ENCODE data around the gene BICRA. TPM values are rescaled to one million over a fixed set of nuclear protein-coding genes. Genes with fewer than 3 reads are reported as not detected.

The BICRA gene
- total and polyA plus RNA-seq, 7 donors: 3.1 to 22.4 (median 9.9) TPM

DNA sequence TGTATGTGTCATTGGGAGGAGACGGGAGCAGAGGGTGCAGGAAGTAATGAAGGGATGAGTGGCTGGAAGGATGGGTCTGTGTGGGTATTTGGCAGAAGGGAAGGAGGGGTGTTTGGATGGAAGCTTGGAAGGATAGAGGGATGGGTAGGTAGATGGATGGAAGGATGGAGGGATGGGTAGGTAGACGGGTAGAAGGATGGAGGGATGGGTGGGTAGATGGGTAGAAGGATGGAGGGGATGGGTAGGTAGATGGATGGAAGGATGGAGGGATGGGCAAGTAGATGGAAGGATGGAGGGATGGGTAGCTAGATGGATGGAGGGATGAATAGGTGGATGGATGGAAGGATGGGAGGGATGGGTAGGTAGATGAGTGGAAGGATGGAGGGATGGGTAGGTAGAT, 62.6 kb downstream of the BICRA start:
- no peak overlapping the region for H3K27ac ChIP-seq
- no peak for ATAC-seq
- intact Hi-C loops (cut with DNase I): no loop called here
- H3K4me1 ChIP-seq: peaks cover 28% of the 10 kb centered on the region
- TF ChIP-seq, protein P1, sequence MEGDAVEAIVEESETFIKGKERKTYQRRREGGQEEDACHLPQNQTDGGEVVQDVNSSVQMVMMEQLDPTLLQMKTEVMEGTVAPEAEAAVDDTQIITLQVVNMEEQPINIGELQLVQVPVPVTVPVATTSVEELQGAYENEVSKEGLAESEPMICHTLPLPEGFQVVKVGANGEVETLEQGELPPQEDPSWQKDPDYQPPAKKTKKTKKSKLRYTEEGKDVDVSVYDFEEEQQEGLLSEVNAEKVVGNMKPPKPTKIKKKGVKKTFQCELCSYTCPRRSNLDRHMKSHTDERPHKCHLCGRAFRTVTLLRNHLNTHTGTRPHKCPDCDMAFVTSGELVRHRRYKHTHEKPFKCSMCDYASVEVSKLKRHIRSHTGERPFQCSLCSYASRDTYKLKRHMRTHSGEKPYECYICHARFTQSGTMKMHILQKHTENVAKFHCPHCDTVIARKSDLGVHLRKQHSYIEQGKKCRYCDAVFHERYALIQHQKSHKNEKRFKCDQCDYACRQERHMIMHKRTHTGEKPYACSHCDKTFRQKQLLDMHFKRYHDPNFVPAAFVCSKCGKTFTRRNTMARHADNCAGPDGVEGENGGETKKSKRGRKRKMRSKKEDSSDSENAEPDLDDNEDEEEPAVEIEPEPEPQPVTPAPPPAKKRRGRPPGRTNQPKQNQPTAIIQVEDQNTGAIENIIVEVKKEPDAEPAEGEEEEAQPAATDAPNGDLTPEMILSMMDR (IDR thresholded peaks at IDR 0.05): no peak
- H3K27me3 ChIP-seq (ENCODE audit: insufficient read depth in 3 of 3, low read length in 2 of 3): no peaks in the 10 kb centered on the region
- peaks cover 0 to 49% of the 10 kb centered on the region in 2 donors for H3K36me3 ChIP-seq (ENCODE audit: insufficient read depth in 1 of 2, low read depth in 1 of 2)
- WGBS, 3 donors: 98 to 99% (median 98%) methylated on average over 2 of the region's 2 CpGs
- H3K9me3 ChIP-seq: no peaks in the 10 kb centered on the region
- H3K4me3 ChIP-seq: no peak overlapping the region
- no peak for DNase-seq

GRCh38 chr19:47673426-47673825, 64.5 kb downstream of the BICRA start:
- 92 to 95% (median 93%) methylated on average over 6 to 7 of the region's 7 CpGs for WGBS, 3 donors
- H3K9me3 ChIP-seq: no peaks in the 10 kb centered on the region
- H3K36me3 ChIP-seq (ENCODE audit: insufficient read depth in 1 of 2, low read depth in 1 of 2): peaks cover 0 to 67% of the 10 kb centered on the region in 2 donors
- no peak overlapping the region for H3K27ac ChIP-seq
- H3K27me3 ChIP-seq (ENCODE audit: insufficient read depth in 3 of 3, low read length in 2 of 3): no peaks in the 10 kb centered on the region
- H3K4me3 ChIP-seq: no peak overlapping the region
- peak in 1 of 2 donors; percentile 41 for DNase-seq
- peaks cover 13% of the 10 kb centered on the region for H3K4me1 ChIP-seq
- no peak for ATAC-seq
- TF ChIP-seq, protein P1 (IDR thresholded peaks at IDR 0.05): no peak
- intact Hi-C loops (cut with DNase I): no loop called here

GRCh38 chr19:47674548-47674947, 65.6 kb downstream of the BICRA start:
- intact Hi-C loops (cut with DNase I): no loop called here
- 76 to 91% (median 90%) methylated on average over 5 of the region's 5 CpGs for WGBS, 3 donors

DNA sequence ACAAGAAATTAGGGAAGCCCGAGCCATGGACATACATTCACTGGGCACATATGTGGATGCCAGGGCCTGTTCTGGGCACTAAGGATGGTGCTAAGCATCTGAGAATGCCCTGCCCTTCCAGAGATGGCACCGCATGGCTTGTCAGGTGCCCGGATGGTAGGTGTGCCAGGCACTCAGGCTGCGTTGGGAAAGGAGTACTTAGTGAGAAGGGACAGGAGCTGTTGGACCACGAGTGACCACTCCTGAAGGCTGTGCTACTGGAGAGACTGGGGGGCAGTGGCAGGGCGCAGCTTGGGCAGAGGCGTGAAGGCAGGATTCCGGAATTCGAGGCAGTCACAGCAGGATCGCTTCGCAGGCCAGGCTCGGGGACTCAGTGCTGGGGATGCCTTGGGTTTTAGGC, 66.3 kb downstream of the BICRA start:
- peaks cover 6% of the 10 kb centered on the region for H3K4me1 ChIP-seq
- DNase-seq (peak in 1 of 2 donors; percentile 47), ATAC-seq (peak in 1 of 4 donors; percentile 9)
- TF ChIP-seq, protein P1 (IDR thresholded peaks at IDR 0.05): no peak
- no peak overlapping the region for H3K4me3 ChIP-seq
- peaks cover 0 to 77% of the 10 kb centered on the region in 2 donors for H3K36me3 ChIP-seq (ENCODE audit: insufficient read depth in 1 of 2, low read depth in 1 of 2)
- no peaks in the 10 kb centered on the region for H3K27me3 ChIP-seq (ENCODE audit: insufficient read depth in 3 of 3, low read length in 2 of 3)
- intact Hi-C loops (cut with DNase I): no loop called here
- H3K9me3 ChIP-seq: no peaks in the 10 kb centered on the region
- no peak overlapping the region for H3K27ac ChIP-seq
- WGBS, 3 donors: 81 to 90% (median 83%) methylated on average over 12 of the region's 12 CpGs

More at GRCh38 chr19:47674548-47674947, 65.6 kb downstream of the BICRA start:
- DNase-seq (peak in 1 of 2 donors; percentile 39), ATAC-seq (no peak)
- H3K9me3 ChIP-seq: no peaks in the 10 kb centered on the region
- TF ChIP-seq, protein P1 (IDR thresholded peaks at IDR 0.05): no peak
- H3K4me3 ChIP-seq: no peak overlapping the region
- H3K27me3 ChIP-seq (ENCODE audit: insufficient read depth in 3 of 3, low read length in 2 of 3): no peaks in the 10 kb centered on the region
- no peak overlapping the region for H3K27ac ChIP-seq
- H3K4me1 ChIP-seq: peaks cover 6% of the 10 kb centered on the region
- H3K36me3 ChIP-seq (ENCODE audit: insufficient read depth in 1 of 2, low read depth in 1 of 2): peaks cover 0 to 73% of the 10 kb centered on the region in 2 donors

DNA sequence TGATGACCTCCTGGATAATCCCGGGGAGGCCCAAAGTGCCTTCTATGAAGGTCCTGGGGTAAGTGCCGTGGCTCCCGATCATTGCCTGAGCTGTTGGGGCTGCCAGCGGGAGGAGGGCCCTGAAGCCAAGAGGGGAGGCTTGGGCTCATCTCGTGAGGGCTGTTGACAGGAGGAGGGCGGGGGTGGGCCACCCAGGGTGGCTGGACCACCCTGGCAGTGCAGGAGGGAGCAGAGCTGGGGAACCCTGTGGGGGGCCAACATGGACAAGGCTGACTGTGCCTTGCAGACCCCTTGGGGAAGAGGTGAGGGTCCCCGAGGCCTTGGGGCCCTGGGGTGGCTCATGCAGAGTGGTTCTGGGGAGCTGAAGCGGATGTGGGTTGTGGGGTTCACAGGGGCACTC, 66.9 kb downstream of the BICRA start:
- H3K27ac ChIP-seq: no peak overlapping the region
- TF ChIP-seq, protein P1 (IDR thresholded peaks at IDR 0.05): no peak
- no peaks in the 10 kb centered on the region for H3K27me3 ChIP-seq (ENCODE audit: insufficient read depth in 3 of 3, low read length in 2 of 3)
- peaks cover 0 to 77% of the 10 kb centered on the region in 2 donors for H3K36me3 ChIP-seq (ENCODE audit: insufficient read depth in 1 of 2, low read depth in 1 of 2)
- ATAC-seq: no peak
- H3K4me1 ChIP-seq: peaks cover 6% of the 10 kb centered on the region
- no peak overlapping the region for H3K4me3 ChIP-seq
- H3K9me3 ChIP-seq: no peaks in the 10 kb centered on the region
- intact Hi-C loops (cut with DNase I): no loop called here
- WGBS, 3 donors: 80 to 89% (median 86%) methylated on average over 8 of the region's 8 CpGs
- DNase-seq: peak in 1 of 2 donors; percentile 30
